HL-60 (cell line): Measurements from ENCODE around the gene ORMDL2.

Experiments used
- CTCF ChIP-seq: IDR thresholded peaks from one replicate; pipeline ENCODE4 v1.5.1; 2011; ENCODE audit warnings: low read length, control low read depth, inconsistent platforms; ENCODE audit not compliant: insufficient read depth
- POLR2AphosphoS5 ChIP-seq: IDR thresholded peaks from 2 replicates; pipeline ENCODE4 v1.6.1; 2012; ENCODE audit warnings: low read depth
- TF ChIP-seq, protein P1 (sequence below): IDR thresholded peaks from 2 replicates; pipeline ENCODE4 v1.6.1; 2012; ENCODE audit warnings: low read depth; ENCODE audit not compliant: insufficient replicate concordance

GRCh38 chr12:55788546-55788945, 29.3 kb upstream of the ORMDL2 start:
- TF ChIP-seq POLR2AphosphoS5, result no peak
- no peak for TF ChIP-seq CTCF
- TF ChIP-seq, protein P1, sequence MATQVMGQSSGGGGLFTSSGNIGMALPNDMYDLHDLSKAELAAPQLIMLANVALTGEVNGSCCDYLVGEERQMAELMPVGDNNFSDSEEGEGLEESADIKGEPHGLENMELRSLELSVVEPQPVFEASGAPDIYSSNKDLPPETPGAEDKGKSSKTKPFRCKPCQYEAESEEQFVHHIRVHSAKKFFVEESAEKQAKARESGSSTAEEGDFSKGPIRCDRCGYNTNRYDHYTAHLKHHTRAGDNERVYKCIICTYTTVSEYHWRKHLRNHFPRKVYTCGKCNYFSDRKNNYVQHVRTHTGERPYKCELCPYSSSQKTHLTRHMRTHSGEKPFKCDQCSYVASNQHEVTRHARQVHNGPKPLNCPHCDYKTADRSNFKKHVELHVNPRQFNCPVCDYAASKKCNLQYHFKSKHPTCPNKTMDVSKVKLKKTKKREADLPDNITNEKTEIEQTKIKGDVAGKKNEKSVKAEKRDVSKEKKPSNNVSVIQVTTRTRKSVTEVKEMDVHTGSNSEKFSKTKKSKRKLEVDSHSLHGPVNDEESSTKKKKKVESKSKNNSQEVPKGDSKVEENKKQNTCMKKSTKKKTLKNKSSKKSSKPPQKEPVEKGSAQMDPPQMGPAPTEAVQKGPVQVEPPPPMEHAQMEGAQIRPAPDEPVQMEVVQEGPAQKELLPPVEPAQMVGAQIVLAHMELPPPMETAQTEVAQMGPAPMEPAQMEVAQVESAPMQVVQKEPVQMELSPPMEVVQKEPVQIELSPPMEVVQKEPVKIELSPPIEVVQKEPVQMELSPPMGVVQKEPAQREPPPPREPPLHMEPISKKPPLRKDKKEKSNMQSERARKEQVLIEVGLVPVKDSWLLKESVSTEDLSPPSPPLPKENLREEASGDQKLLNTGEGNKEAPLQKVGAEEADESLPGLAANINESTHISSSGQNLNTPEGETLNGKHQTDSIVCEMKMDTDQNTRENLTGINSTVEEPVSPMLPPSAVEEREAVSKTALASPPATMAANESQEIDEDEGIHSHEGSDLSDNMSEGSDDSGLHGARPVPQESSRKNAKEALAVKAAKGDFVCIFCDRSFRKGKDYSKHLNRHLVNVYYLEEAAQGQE, result no peak
